T follicular helper cell (primary cell): ENCODE data around the gene RPLP1.

Experiments
- DNase-seq: peaks from one replicate; pipeline ENCODE4 v3.0.0-alpha.2; 2020; ENCODE audit warnings: low read depth

The RPLP1 gene

DNA sequence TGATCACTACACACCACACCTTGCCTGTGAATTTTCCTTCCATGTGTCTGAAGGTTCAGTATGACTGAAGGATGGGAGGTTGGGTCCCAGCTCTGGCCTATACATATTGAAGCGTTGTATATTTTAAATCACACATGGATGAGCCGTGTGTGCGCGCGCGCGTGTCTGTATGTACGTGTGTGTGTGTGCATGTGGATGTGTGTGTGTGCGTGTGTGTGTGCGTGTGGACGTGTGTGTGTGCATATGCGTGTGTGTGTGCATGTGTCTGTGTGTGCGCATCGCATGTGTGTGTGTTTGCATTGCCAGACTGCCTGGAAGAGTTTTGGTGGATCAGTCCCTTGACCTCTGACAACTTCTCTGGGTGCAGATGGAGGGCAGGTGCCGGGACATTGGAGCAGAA, 45.7 kb downstream of the RPLP1 start:
- no peak for DNase-seq

- DNase-seq, result no peak
Measured at GRCh38 chr15:69498987-69499386, 46.4 kb downstream of the RPLP1 start.

DNA sequence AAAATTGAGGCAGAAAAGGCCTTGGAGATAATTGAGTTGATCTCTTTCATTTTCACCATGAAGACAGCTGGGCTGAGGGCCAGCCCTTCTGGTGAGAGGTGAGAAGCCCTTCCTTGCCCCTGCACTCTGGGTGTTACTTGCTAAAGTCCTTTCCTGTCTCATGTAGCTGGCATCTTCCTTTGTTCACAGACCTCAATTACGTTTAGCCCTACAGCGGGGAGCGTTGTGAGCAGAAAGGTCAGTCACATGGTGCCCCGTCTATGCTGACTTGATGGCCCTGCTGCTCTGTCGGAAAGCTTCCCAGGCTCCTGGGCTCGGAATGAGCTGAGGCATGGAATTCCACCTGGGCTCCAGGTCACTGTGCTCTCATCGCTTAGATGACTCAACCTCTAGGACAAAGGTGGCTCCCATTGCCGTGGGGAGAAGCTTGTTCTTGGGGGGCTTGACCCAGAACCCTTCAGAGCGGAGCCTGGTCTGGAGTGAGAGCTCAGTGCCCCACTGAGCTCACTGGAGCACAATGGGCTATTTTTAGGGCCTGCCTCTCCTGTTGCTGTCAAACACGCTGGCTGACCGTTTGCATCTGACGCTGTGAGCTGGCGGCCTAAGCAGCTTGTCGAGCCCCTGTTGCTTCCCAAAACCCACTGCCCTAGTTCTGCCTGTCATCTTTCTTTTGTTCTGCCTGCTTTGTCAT, 47.0 kb downstream of the RPLP1 start:
- no peak for DNase-seq

DNA sequence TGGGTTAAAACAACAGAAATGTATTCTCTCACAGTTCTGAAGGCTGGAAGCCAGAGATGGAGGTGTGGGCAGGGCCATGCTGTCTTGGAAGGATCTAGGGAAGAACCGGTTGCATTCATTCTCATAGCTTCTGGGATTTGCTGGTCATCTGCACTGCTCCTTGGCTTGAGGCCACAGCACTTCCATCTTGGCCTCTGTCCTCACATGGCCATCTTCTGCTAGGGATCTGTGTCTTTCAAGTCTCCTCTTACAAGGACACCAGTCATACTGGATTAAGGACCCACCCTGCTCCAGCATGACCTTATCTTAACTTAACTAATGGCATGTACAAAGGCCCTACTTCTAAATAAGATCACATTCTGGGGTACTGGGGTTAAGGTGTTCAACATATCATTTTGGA, 47.7 kb downstream of the RPLP1 start:
- no peak for DNase-seq

DNA sequence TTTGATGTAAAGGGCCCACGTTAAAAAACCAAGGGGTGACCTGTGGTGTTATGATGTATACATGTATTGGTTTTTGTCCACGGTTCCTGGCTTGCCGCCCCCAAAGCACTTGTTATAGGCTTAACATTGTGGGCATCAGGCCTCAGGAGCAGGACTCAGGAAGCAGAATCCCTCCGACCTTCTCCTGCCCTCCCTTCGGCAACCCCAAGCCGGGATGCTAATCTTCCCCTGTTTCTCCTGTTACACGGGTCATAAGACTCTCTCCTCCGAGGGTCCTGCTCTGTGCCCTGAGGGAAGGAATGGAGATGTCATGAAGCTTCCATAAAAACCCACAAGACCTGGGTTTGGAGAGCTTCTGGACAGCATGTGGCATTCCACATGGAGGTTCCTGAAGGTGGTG, 48.8 kb downstream of the RPLP1 start:
- no peak for DNase-seq

- DNase-seq, result no peak
Measured at GRCh38 chr15:69502470-69503045, 49.9 kb downstream of the RPLP1 start.

- DNase-seq, result no peak
Measured at GRCh38 chr15:69504352-69505040, 51.9 kb downstream of the RPLP1 start.
